ENCODE measurements around the gene MRPS23. TPM values are rescaled to one million over a fixed set of nuclear protein-coding genes. Genes with fewer than 3 reads are reported as not detected.

MRPS23 gene
- total and polyA plus RNA-seq, 9 of the 15 experiments (the other 6 are each of a cell fraction or from before 2014, with no cell fraction given): 59.1 to 298 (median 98.8) TPM

- TF ChIP-seq, protein P1, sequence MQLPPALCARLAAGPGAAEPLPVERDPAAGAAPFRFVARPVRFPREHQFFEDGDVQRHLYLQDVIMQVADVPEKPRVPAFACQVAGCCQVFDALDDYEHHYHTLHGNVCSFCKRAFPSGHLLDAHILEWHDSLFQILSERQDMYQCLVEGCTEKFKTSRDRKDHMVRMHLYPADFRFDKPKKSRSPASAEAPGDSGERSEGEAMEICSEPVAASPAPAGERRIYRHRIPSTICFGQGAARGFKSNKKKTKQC (CRISPR knock-in tag; IDR thresholded peaks at IDR 0.05): 0 out of 2 replicates have a peak, but pooled peaks have one; percentile 51
These were observed 25.6 kb upstream of the MRPS23 start (continued) for GRCh38 chr17:57875290-57876022.

- 44% methylated on average over 21 of the region's 33 CpGs for WGBS (ENCODE audit: insufficient coverage, low coverage, missing lambda C conversion rate)
- Histone ChIP-seq H3K79me2 (ENCODE audit: control insufficient read depth, insufficient read depth, low read length) (no peaks in the 10 kb centered on the region), H3K9ac (ENCODE audit: insufficient read depth in 1 of 2, low read depth in 2 of 2, low read length in 2 of 2) (0 out of 4 replicates have a peak overlapping the region, but pooled peaks of 1 of the 2 experiments have one; percentile 28), H3K36me3 (ENCODE audit: control insufficient read depth, insufficient read depth, low read length) (no peaks in the 10 kb centered on the region), H3K4me2 (ENCODE audit: insufficient read depth, low read length) (no peak overlapping the region), H3K27ac (ENCODE audit: extremely low read depth, low read depth, low read length) (no peak overlapping the region), H3K9me1 (ENCODE audit: control insufficient read depth, insufficient read depth, low read length) (peaks cover 4% of the 10 kb centered on the region), H4K20me1 (replicated peaks; ENCODE audit: control insufficient read depth, insufficient read depth, low read length) (no peaks in the 10 kb centered on the region), H3K27me3 (ENCODE audit: control insufficient read depth in 2 of 2, insufficient read depth in 2 of 2, low read length in 2 of 2) (peaks cover 9 to 28% of the 10 kb centered on the region in 2 experiments; a peak in 4 of 5 replicates), H2AFZ (ENCODE audit: low read depth, low read length) (no peak overlapping the region), H3K4me3 (no peak overlapping the region), H3K9me3 (replicated peaks; ENCODE audit: control insufficient read depth, insufficient read depth, low read depth, low read length) (no peaks in the 10 kb centered on the region), H3K4me1 (replicated peaks in 1 of 2; ENCODE audit: control insufficient read depth in 2 of 2, insufficient read depth in 2 of 2, low read length in 2 of 2) (peaks cover 0 to 14% of the 10 kb centered on the region in 2 experiments; a peak in 2 of 5 replicates)
- in situ Hi-C loops (cut with MboI) (no loop called here), intact Hi-C loops (cut with micrococcal nuclease) (no loop called here)
- no peak for DNase-seq (ENCODE audit: extremely low read depth in 1 of 4, low spot score in 3 of 4)
- ChIA-PET POLR2A (interaction anchor here (0.6 to 0.8 kb wide), 4 partner anchors 12 to 119 kb away, joined by 4 to 5 read pairs (median 4); no protein-coding TSS in a partner anchor), CTCF (ENCODE audit: low intra/inter-chr PET ratio) (no interaction called here)
- ATAC-seq: no peak
- FAIRE-seq: no peak
- TF ChIP-seq EGR1 (conservative IDR thresholded peaks at IDR 0.05) (0 out of 2 replicates have a peak, but pooled peaks have one; percentile 18), SMARCA5 (IDR thresholded peaks at IDR 0.05) (no peak)
- no TSS peak for BruUV-seq (replicated peaks)
These were observed 24.8 kb upstream of the MRPS23 start for GRCh38 chr17:57874434-57875289.

All from K562 (cell line).